Retina (tissue), 1 donor: ENCODE data around the gene TFF1.

Experiments
- DNase-seq: peaks from one replicate; pipeline ENCODE4 v3.0.0-alpha.2; 2016

The TFF1 gene

GRCh38 chr21:42379426-42380215 lies 13.3 kb upstream of the TFF1 start:
- DNase-seq, result no peak

GRCh38 chr21:42378418-42378817 lies 12.1 kb upstream of the TFF1 start:
- no peak for DNase-seq

GRCh38 chr21:42377951-42378340 lies 11.6 kb upstream of the TFF1 start:
- no peak for DNase-seq

- no peak for DNase-seq
Observed at GRCh38 chr21:42377211-42377950, 11.0 kb upstream of the TFF1 start.

- no peak for DNase-seq
Observed at GRCh38 chr21:42376338-42376982, 10.1 kb upstream of the TFF1 start.

GRCh38 chr21:42375966-42376337 lies 9.6 kb upstream of the TFF1 start:
- DNase-seq, result no peak

- DNase-seq, result no peak
Observed at GRCh38 chr21:42375506-42375905, 9.2 kb upstream of the TFF1 start.

GRCh38 chr21:42374864-42375499 lies 8.6 kb upstream of the TFF1 start:
- DNase-seq, result no peak

GRCh38 chr21:42374457-42374856 lies 8.1 kb upstream of the TFF1 start:
- no peak for DNase-seq

- DNase-seq, result no peak
Observed at GRCh38 chr21:42373908-42374455, 7.6 kb upstream of the TFF1 start.

- no peak for DNase-seq
Observed at GRCh38 chr21:42373196-42373907, 7.0 kb upstream of the TFF1 start.

- no peak for DNase-seq
Observed at GRCh38 chr21:42370894-42371654, 4.7 kb upstream of the TFF1 start.

GRCh38 chr21:42369821-42370220 lies 3.5 kb upstream of the TFF1 start:
- DNase-seq, result no peak

- no peak for DNase-seq
Observed at GRCh38 chr21:42367367-42368165, 1.2 kb upstream of the TFF1 start.

- no peak for DNase-seq
Observed at GRCh38 chr21:42365770-42366169, 565 bp downstream of the TFF1 start.

GRCh38 chr21:42364304-42364865 lies 1.9 kb downstream of the TFF1 start:
- DNase-seq, result no peak

GRCh38 chr21:42363312-42363711 lies 3.0 kb downstream of the TFF1 start:
- DNase-seq, result no peak

- no peak for DNase-seq
Observed at GRCh38 chr21:42362700-42363099, 3.6 kb downstream of the TFF1 start.

GRCh38 chr21:42362198-42362597 lies 4.1 kb downstream of the TFF1 start:
- DNase-seq, result no peak

- DNase-seq, result no peak
Observed at GRCh38 chr21:42361286-42361685, 5.0 kb downstream of the TFF1 start.
